Coronary artery (tissue), 2 donors: ENCODE data around the gene BBS9.
"Not testable (repeated sequence)": the region's sequence is repeated elsewhere in the genome, so short reads cannot be mapped to it uniquely, and the experiment has no call there.

Experiments used
- DNase-seq: peaks from one replicate; pipeline ENCODE4 v3.0.0-alpha.2; 2017; ENCODE audit warnings: low spot score
- H3K27ac ChIP-seq, 2 donors: fragments of 200-600 bp; sonication (generic); one replicate each; pipeline ENCODE4 v1.5.1; 2016 to 2019
- H3K4me3 ChIP-seq: fragments of 200-600 bp; sonication (generic); 2 replicates; pipeline ENCODE4 v1.5.1; 2016; ENCODE audit warnings: mild to moderate bottlenecking, moderate library complexity
- TF ChIP-seq, protein P1 (sequence below): fragments of 200-600 bp; sonication (generic); IDR thresholded peaks from one replicate; pipeline ENCODE4 v1.5.1; 2019; ENCODE audit warnings: antibody characterized with exemption

The BBS9 gene

GRCh38 chr7:33262476-33262875 is 133.1 kb downstream of the BBS9 start:
- TF ChIP-seq, protein P1, sequence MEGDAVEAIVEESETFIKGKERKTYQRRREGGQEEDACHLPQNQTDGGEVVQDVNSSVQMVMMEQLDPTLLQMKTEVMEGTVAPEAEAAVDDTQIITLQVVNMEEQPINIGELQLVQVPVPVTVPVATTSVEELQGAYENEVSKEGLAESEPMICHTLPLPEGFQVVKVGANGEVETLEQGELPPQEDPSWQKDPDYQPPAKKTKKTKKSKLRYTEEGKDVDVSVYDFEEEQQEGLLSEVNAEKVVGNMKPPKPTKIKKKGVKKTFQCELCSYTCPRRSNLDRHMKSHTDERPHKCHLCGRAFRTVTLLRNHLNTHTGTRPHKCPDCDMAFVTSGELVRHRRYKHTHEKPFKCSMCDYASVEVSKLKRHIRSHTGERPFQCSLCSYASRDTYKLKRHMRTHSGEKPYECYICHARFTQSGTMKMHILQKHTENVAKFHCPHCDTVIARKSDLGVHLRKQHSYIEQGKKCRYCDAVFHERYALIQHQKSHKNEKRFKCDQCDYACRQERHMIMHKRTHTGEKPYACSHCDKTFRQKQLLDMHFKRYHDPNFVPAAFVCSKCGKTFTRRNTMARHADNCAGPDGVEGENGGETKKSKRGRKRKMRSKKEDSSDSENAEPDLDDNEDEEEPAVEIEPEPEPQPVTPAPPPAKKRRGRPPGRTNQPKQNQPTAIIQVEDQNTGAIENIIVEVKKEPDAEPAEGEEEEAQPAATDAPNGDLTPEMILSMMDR = no peak
- no peak overlapping the region for H3K4me3 ChIP-seq
- no peak for DNase-seq
- no peak overlapping the region for H3K27ac ChIP-seq

- DNase-seq, H3K4me3 ChIP-seq, H3K27ac ChIP-seq: not testable (repeated sequence)
Observed at GRCh38 chr7:33271839-33272371, 142.5 kb downstream of the BBS9 start.

- no peak for DNase-seq
- no peak overlapping the region for H3K4me3 ChIP-seq
- TF ChIP-seq, protein P1 = no peak
- H3K27ac ChIP-seq = no peak overlapping the region
Observed at GRCh38 chr7:33273356-33273755, 144.0 kb downstream of the BBS9 start.

GRCh38 chr7:33276325-33276724 is 147.0 kb downstream of the BBS9 start:
- Histone ChIP-seq H3K27ac (no peak overlapping the region), H3K4me3 (no peak overlapping the region)
- TF ChIP-seq, protein P1 = no peak
- no peak for DNase-seq

DNA sequence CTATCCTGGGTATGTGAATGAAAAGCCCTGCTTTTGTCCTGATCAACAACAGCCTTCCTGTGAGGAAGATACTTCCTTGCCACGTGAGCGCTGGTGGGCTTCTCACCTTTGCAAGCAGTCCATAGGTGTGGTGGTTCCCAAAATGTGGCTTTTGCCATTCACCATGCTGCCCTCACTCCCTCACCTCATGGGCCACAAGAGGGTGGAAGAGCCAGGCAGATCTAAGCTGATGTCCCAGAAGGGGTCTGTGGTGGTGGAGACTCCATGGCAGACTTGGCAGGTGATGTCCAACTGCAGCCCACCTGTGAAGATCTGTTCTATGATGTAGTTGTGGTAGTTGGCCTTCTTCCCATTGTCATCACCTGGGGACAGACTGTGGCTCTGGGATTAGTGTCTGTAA is 147.4 kb downstream of the BBS9 start:
- TF ChIP-seq, protein P1 = no peak
- no peak overlapping the region for H3K27ac ChIP-seq
- no peak for DNase-seq
- H3K4me3 ChIP-seq = no peak overlapping the region

DNA sequence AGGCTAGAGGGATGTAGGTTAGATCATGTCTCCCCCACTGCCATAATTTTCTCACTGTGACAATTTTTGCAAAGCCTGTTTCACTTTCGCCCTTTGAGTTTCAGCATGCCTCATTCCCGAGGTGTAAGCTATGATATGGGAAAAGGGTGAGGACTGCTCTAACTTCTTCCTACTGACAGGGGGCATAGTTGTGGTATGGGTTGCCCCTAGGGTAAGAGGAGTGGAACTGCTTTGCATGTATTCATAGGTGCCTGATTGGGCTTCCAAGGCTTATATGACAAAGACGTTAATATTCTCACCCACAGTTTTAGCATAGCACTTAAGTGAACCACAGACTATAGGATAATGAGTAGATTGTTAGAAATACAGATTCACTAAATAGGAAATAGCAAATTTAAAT is 148.7 kb downstream of the BBS9 start:
- TF ChIP-seq, protein P1 = no peak
- no peak overlapping the region for H3K27ac ChIP-seq
- no peak for DNase-seq
- no peak overlapping the region for H3K4me3 ChIP-seq

DNA sequence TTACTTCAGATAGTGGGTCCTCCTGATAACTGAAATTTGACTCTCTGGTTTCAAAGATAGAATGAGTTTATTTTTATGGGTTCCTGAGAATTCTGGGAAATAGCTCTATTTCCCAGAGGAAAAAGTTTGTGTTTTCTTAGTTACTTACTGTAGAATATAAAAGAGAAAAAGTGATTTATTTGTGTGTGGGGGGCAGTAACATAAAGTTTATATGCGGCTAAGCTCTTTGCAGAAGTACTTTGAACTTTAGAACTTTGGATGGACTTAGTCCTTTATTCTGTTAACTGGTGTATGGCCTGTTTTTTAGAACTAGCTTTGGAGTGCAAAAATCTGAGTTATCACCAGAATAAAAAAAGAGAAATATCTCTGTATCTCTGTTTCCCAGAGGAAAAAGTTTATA is 157.1 kb downstream of the BBS9 start:
- Histone ChIP-seq H3K4me3 (no peak overlapping the region), H3K27ac (no peak overlapping the region)
- TF ChIP-seq, protein P1 = no peak
- DNase-seq = no peak

DNA sequence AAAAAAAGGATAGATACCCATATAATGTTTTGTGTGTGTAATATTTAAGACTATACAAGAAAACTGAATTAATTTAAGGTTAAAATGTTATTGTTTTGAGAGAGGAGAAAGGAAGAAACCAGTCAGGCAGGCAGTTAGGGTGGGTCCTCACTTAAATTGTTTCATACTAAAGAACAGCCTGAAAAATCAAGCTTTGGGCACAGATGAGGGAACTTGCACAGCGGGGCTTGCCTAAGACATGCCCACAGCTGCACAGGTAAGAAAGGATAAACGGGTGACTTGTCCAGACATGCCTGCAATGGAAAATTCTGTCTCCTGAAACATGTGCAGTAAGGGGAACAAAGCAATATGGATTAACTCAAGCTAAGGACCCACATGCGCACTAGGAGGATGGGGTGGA is 158.4 kb downstream of the BBS9 start:
- H3K27ac ChIP-seq = no peak overlapping the region
- TF ChIP-seq, protein P1 = no peak
- no peak overlapping the region for H3K4me3 ChIP-seq
- no peak for DNase-seq
